OCI-LY1 (cell line): ENCODE measurements around the gene NALCN.

Experiments
- EZH2 ChIP-seq: fragments of 200-600 bp; sonication (generic), shearing (Covaris generic); IDR thresholded peaks from 2 replicates; pipeline ENCODE4 v1.8.0; 2017; ENCODE audit warnings: borderline replicate concordance, mixed run types, mild to moderate bottlenecking, antibody characterized with exemption, low read length, moderate library complexity, mixed read lengths
- TF ChIP-seq, protein P1 (sequence below): fragments of 200-600 bp; sonication (generic), shearing (Covaris generic); IDR thresholded peaks from 2 replicates; pipeline ENCODE4 v1.5.1; 2017; ENCODE audit warnings: mild to moderate bottlenecking, antibody characterized with exemption, low read length, moderate library complexity, mixed read lengths

DNA sequence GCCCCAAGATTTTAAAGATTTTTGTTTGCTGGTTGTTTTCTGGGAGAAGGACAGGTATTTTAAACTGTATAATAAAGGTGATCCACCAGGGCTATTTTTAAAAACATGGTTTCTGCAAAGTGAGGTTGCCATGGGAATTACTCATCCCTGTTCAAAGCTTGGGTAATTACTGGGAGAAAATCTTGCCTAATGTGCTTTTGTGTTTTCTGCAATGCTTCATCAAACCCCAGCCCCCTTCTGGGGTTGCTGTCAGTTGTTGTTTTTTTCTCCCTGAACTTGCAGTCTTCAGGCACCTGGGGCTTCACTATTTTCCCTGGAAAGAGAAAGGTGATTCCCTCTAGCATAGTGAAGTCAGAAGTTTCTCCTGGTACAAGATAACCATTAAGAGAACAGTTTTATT lies 277.2 kb downstream of the NALCN start:
- TF ChIP-seq, protein P1, sequence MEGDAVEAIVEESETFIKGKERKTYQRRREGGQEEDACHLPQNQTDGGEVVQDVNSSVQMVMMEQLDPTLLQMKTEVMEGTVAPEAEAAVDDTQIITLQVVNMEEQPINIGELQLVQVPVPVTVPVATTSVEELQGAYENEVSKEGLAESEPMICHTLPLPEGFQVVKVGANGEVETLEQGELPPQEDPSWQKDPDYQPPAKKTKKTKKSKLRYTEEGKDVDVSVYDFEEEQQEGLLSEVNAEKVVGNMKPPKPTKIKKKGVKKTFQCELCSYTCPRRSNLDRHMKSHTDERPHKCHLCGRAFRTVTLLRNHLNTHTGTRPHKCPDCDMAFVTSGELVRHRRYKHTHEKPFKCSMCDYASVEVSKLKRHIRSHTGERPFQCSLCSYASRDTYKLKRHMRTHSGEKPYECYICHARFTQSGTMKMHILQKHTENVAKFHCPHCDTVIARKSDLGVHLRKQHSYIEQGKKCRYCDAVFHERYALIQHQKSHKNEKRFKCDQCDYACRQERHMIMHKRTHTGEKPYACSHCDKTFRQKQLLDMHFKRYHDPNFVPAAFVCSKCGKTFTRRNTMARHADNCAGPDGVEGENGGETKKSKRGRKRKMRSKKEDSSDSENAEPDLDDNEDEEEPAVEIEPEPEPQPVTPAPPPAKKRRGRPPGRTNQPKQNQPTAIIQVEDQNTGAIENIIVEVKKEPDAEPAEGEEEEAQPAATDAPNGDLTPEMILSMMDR = no peak
- no peak for TF ChIP-seq EZH2
